Measurements from ENCODE around the gene NCS1. TPM values are rescaled to one million over a fixed set of nuclear protein-coding genes. Genes with fewer than 3 reads are reported as not detected.

The NCS1 gene
- total RNA-seq, 1 donor from 2014 or later, result 126 TPM

GRCh38 chr9:130206579-130206978, 34.4 kb downstream of the NCS1 start:
- peaks cover 63% of the 10 kb centered on the region for H4K20me1 ChIP-seq (ENCODE audit: insufficient read depth, low read length)
- no peaks in the 10 kb centered on the region for H3K27me3 ChIP-seq (ENCODE audit: insufficient read depth, low read length)
- H3K4me3 ChIP-seq (ENCODE audit: insufficient read depth, low read depth, low read length), result no peak overlapping the region
- no peak overlapping the region for H3K4me2 ChIP-seq (ENCODE audit: low read length)
- DNase-seq (ENCODE audit: low read depth), result no peak
- no peak overlapping the region for H3K27ac Mint-ChIP-seq (ENCODE audit: unreplicated experiment)
- H3K9me3 Mint-ChIP-seq (ENCODE audit: unreplicated experiment), result no peaks in the 10 kb centered on the region
- peaks cover 9% of the 10 kb centered on the region for H3K4me1 ChIP-seq (ENCODE audit: insufficient read depth, low read length)
- no peaks in the 10 kb centered on the region for H3K27me3 Mint-ChIP-seq (ENCODE audit: low read depth, unreplicated experiment)
- peaks cover 21% of the 10 kb centered on the region for H3K36me3 Mint-ChIP-seq (ENCODE audit: low read depth, unreplicated experiment)
- no peak overlapping the region for H2AFZ ChIP-seq (ENCODE audit: low read depth, low read length)
- TF ChIP-seq, protein P1, sequence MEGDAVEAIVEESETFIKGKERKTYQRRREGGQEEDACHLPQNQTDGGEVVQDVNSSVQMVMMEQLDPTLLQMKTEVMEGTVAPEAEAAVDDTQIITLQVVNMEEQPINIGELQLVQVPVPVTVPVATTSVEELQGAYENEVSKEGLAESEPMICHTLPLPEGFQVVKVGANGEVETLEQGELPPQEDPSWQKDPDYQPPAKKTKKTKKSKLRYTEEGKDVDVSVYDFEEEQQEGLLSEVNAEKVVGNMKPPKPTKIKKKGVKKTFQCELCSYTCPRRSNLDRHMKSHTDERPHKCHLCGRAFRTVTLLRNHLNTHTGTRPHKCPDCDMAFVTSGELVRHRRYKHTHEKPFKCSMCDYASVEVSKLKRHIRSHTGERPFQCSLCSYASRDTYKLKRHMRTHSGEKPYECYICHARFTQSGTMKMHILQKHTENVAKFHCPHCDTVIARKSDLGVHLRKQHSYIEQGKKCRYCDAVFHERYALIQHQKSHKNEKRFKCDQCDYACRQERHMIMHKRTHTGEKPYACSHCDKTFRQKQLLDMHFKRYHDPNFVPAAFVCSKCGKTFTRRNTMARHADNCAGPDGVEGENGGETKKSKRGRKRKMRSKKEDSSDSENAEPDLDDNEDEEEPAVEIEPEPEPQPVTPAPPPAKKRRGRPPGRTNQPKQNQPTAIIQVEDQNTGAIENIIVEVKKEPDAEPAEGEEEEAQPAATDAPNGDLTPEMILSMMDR (IDR thresholded peaks at IDR 0.05; ENCODE audit: insufficient read depth, low read depth, low read length), result no peak
- TF ChIP-seq EZH2 (IDR thresholded peaks at IDR 0.05; ENCODE audit: insufficient read depth, low read length), result no peak
- no peak overlapping the region for H3K9ac ChIP-seq (ENCODE audit: low read length)
- H3K27ac ChIP-seq (ENCODE audit: low read depth, low read length), result no peak overlapping the region
- H3K9me3 ChIP-seq (ENCODE audit: insufficient read depth, low read depth, low read length), result no peaks in the 10 kb centered on the region
- no peak for FAIRE-seq
- H3K4me3 Mint-ChIP-seq (ENCODE audit: unreplicated experiment), result no peak overlapping the region
- no peaks in the 10 kb centered on the region for H3K36me3 ChIP-seq (ENCODE audit: insufficient read depth, low read length)
- H3K4me1 Mint-ChIP-seq (ENCODE audit: low read depth, unreplicated experiment), result peaks cover 4% of the 10 kb centered on the region
- peaks cover 46% of the 10 kb centered on the region for H3K79me2 ChIP-seq (ENCODE audit: insufficient read depth, low read length)

DNA sequence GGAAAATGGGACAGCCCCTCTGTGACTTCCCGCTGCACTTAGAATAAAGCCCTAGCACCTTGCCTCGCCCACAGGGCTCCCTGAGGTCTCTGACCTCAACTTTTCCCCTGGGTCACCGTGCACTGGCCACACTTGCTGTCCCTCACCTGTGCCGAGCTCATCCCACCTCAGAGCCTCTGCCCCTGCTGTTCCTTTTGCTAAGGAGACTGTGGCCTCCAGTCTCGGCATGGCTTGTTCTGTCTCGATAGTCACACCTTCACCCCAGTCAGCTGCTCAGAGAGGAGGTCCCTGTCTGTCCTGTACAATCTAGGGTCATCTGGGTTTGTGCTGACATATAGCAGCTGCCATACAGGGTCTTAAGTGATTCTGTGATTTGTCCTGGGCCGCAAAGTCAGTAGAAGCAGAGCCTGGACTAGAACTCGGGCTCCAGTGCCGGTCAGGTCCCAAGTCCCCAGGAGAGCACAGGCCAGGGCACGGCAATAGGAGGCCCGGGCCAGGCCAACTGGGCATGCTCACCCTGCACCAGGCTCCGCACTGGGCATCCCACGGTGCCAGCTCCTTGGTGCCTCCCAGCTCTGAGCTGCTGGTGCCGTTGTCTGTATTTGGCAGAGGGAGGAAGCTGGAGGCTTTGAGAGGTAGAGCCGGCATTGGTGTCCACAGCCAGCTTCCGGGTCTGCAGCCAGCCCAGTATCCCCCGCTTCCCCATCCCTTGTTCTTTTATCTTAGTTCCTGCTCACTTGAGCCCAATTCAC, 35.2 kb downstream of the NCS1 start:
- Mint-ChIP-seq H3K27ac (ENCODE audit: unreplicated experiment) (no peak overlapping the region), H3K36me3 (ENCODE audit: low read depth, unreplicated experiment) (peaks cover 21% of the 10 kb centered on the region), H3K9me3 (ENCODE audit: unreplicated experiment) (no peaks in the 10 kb centered on the region), H3K4me1 (ENCODE audit: low read depth, unreplicated experiment) (peaks cover 4% of the 10 kb centered on the region), H3K27me3 (ENCODE audit: low read depth, unreplicated experiment) (no peaks in the 10 kb centered on the region), H3K4me3 (ENCODE audit: unreplicated experiment) (no peak overlapping the region)
- Histone ChIP-seq H3K79me2 (ENCODE audit: insufficient read depth, low read length) (peaks cover 50% of the 10 kb centered on the region), H3K9ac (ENCODE audit: low read length) (no peak overlapping the region), H2AFZ (ENCODE audit: low read depth, low read length) (no peak overlapping the region), H3K4me3 (ENCODE audit: insufficient read depth, low read depth, low read length) (no peak overlapping the region), H3K27me3 (ENCODE audit: insufficient read depth, low read length) (no peaks in the 10 kb centered on the region), H3K9me3 (ENCODE audit: insufficient read depth, low read depth, low read length) (no peaks in the 10 kb centered on the region), H3K4me2 (ENCODE audit: low read length) (no peak overlapping the region), H4K20me1 (ENCODE audit: insufficient read depth, low read length) (peaks cover 67% of the 10 kb centered on the region), H3K4me1 (ENCODE audit: insufficient read depth, low read length) (peaks cover 5% of the 10 kb centered on the region), H3K27ac (ENCODE audit: low read depth, low read length) (no peak overlapping the region), H3K36me3 (ENCODE audit: insufficient read depth, low read length) (no peaks in the 10 kb centered on the region)
- no peak for FAIRE-seq
- DNase-seq (ENCODE audit: low read depth), result no peak
- TF ChIP-seq EZH2 (IDR thresholded peaks at IDR 0.05; ENCODE audit: insufficient read depth, low read length), result no peak
- TF ChIP-seq, protein P1 (IDR thresholded peaks at IDR 0.05; ENCODE audit: insufficient read depth, low read depth, low read length), result no peak

All from astrocyte (in vitro differentiated cells and primary cell).